CD14-positive monocyte (primary cell): Measurements from ENCODE around the gene TLCD1. TPM values are rescaled to one million over a fixed set of nuclear protein-coding genes. Genes with fewer than 3 reads are reported as not detected.
A peak's percentile ranks its signal among the peaks of the same experiment; 100 is the strongest.

Experiments used
- DNase-seq, 3 donors: peaks; one replicate each; pipeline ENCODE4 v3.0.0-alpha.2; 2011 to 2022
- H2AFZ ChIP-seq: 2 replicates; pipeline ENCODE4 v1.6.0; 2012; ENCODE audit warnings: mild to moderate bottlenecking, low read depth, low read length, inconsistent platforms; ENCODE audit not compliant: insufficient read depth, poor library complexity, severe bottlenecking
- H3K27ac ChIP-seq, 2 donors: 1 replicate in 1 of 2; 2 replicates in 1 of 2; pipeline ENCODE4 v1.5.1; 2012 to 2013; ENCODE audit warnings: low read length in 2 of 2, control low read depth in 1 of 2, inconsistent platforms in 1 of 2, low read depth in 1 of 2, mild to moderate bottlenecking in 1 of 2
- H3K27me3 ChIP-seq, 2 donors: one replicate each; pipeline versions ENCODE4 v1.6.0 to v1.6.1; 2011 to 2013; ENCODE audit warnings: low read length in 2 of 2; ENCODE audit not compliant: control insufficient read depth in 2 of 2, insufficient read depth in 2 of 2
- H3K36me3 ChIP-seq, 2 donors: replicated peaks in 1 of 2; 1 replicate in 1 of 2; 2 replicates in 1 of 2; pipeline versions ENCODE4 v1.5.1 to v1.6.1; 2012 to 2013; ENCODE audit warnings: low read length in 2 of 2, control low read depth in 1 of 2, inconsistent platforms in 1 of 2, mild to moderate bottlenecking in 1 of 2; ENCODE audit not compliant: insufficient read depth in 2 of 2, control insufficient read depth in 1 of 2
- H3K4me1 ChIP-seq, 2 donors: 1 replicate in 1 of 2; 2 replicates in 1 of 2; pipeline versions ENCODE4 v1.5.1 to v1.6.1; 2012 to 2013; ENCODE audit warnings: low read length in 2 of 2, control low read depth in 1 of 2, inconsistent platforms in 1 of 2, mild to moderate bottlenecking in 1 of 2, moderate library complexity in 1 of 2; ENCODE audit not compliant: insufficient read depth in 2 of 2, control insufficient read depth in 1 of 2
- H3K4me2 ChIP-seq: replicated peaks from 2 replicates; pipeline ENCODE3; 2012; ENCODE audit warnings: low read length, moderate library complexity, mild to moderate bottlenecking; ENCODE audit not compliant: poor library complexity, severe bottlenecking; ENCODE audit errors: extremely low read depth
- H3K4me3 ChIP-seq, 3 experiments: fragments of 200-600 bp in 1 of 3; sonication (generic) in 1 of 3; replicated peaks in 1 of 3; 1 replicate in 2 of 3; 2 replicates in 1 of 3; pipeline ENCODE4 v1.5.1; 2011 to 2013; ENCODE audit warnings: low read length in 3 of 3, mild to moderate bottlenecking in 3 of 3, control low read depth in 2 of 3, low read depth in 2 of 3, inconsistent platforms in 1 of 3, moderate library complexity in 1 of 3
- H3K79me2 ChIP-seq: 2 replicates; pipeline ENCODE4 v1.6.0; 2012; ENCODE audit warnings: mild to moderate bottlenecking, control low read depth, inconsistent platforms, low read length, moderate library complexity; ENCODE audit not compliant: insufficient read depth
- H3K9ac ChIP-seq: 2 replicates; pipeline ENCODE4 v1.6.0; 2017; ENCODE audit warnings: low read length, mild to moderate bottlenecking; ENCODE audit not compliant: insufficient read depth, poor library complexity, severe bottlenecking
- H3K9me3 ChIP-seq, 2 donors: replicated peaks in 1 of 2; 1 replicate in 1 of 2; 2 replicates in 1 of 2; pipeline versions ENCODE4 v1.5.1 to v1.6.1; 2012 to 2013; ENCODE audit warnings: low read length in 2 of 2, control low read depth in 1 of 2; ENCODE audit not compliant: control insufficient read depth in 1 of 2, insufficient read depth in 1 of 2
- H4K20me1 ChIP-seq: 2 replicates; pipeline ENCODE4 v1.6.0; 2012; ENCODE audit warnings: mild to moderate bottlenecking, low read length, control low read depth, moderate library complexity; ENCODE audit not compliant: insufficient read depth
- H3K27ac Mint-ChIP-seq, 7 donors: one replicate each; pipeline ENCODE4 v1.8.0; 2020; ENCODE audit warnings: mild to moderate bottlenecking in 7 of 7, mixed read lengths in 7 of 7, moderate library complexity in 6 of 7, inconsistent platforms in 2 of 7
- H3K27me3 Mint-ChIP-seq, 3 donors: one replicate each; pipeline ENCODE4 v1.8.0; 2021 to 2022; ENCODE audit warnings: low read depth in 3 of 3, mild to moderate bottlenecking in 3 of 3, mixed read lengths in 3 of 3, moderate library complexity in 3 of 3, inconsistent platforms in 1 of 3
- H3K36me3 Mint-ChIP-seq, 2 donors: one replicate each; pipeline ENCODE4 v1.8.0; 2020; ENCODE audit warnings: mixed read lengths in 2 of 2, inconsistent platforms in 1 of 2, mild to moderate bottlenecking in 1 of 2
- H3K4me1 Mint-ChIP-seq: one replicate; pipeline ENCODE4 v1.8.0; 2020; ENCODE audit warnings: mild to moderate bottlenecking, mixed read lengths
- H3K4me3 Mint-ChIP-seq, 2 donors: one replicate each; pipeline ENCODE4 v1.8.0; 2020; ENCODE audit warnings: mild to moderate bottlenecking in 2 of 2, mixed read lengths in 2 of 2, moderate library complexity in 1 of 2
- H3K9me3 Mint-ChIP-seq, 7 donors: one replicate each; pipeline ENCODE4 v1.8.0; 2020 to 2022; ENCODE audit warnings: mixed read lengths in 7 of 7, mild to moderate bottlenecking in 6 of 7, moderate library complexity in 6 of 7, inconsistent platforms in 2 of 7
- WGBS: methylation state at CpG from one replicate; pipeline ENCODE4 v1.1.5; 2013; ENCODE audit warnings: missing lambda C conversion rate; ENCODE audit not compliant: insufficient coverage; 5-methylcytosine and 5-hydroxymethylcytosine counted together
- intact Hi-C, 2 donors: fragments of 100-400 bp; cut with micrococcal nuclease; formaldehyde crosslinking; loops; one replicate each; pipeline versions ENCODE4 v1.15.0 to v1.15.1; 2023
- polyA plus RNA-seq, 3 donors: library from polyadenylated mRNA; depleted of rRNA in 1 of 3; unstranded in 2 of 3; stranded (reverse) in 1 of 3; fragments of 300-500 nt in 2 of 3; fragments of >200 nt in 1 of 3; fragmentation: Illumina TruSeq in 2 of 3; gene quantifications; 1 replicate in 2 of 3; 2 replicates in 1 of 3; pipeline ENCODE4 v1.2.3, GENCODE V29; 2012 to 2021
- TF ChIP-seq, protein P1 (sequence below): fragments of 200-600 bp; IDR thresholded peaks from one replicate; pipeline ENCODE4 v1.8.0; 2022; ENCODE audit warnings: antibody characterized with exemption, mild to moderate bottlenecking

Gene TLCD1
- polyA plus RNA-seq, 3 donors, result 0.79 TPM; not detected in 2

DNA sequence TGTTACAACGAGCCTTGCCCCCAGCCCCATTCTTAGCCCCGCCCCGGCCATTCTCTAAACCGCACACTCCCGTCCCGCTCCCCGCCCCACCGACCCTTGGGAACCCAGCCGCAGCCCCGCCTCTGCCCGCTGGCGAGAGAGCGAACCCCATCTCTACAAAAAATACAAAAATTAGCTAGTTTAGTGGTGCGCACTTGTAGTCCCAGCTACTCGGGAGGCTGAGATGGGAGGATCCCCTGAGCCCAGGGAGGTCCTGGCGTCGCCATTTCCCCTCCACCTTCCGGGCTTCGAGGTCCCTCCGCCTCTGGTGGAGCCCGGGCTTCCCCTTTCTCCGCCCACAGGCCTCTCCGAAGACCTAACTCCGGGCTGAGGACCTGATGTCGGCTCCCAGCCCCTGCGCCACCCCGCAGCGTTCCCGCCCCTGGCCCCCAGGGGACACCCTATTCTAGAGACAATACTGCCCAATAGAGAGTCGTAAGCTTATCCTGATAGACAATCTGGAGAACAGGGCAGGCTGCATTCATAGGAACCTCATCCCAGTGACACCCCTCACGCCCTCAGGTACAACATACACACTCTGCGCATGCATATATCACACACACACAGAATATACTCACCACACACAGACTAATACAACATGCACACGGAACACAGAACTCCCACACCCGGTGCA, 13.9 kb downstream of the TLCD1 start:
- peak overlapping the region; percentile 63 to 92 (median 80) for H3K4me3 ChIP-seq
- H3K9ac ChIP-seq, result peak overlapping the region; percentile 75
- H2AFZ ChIP-seq, result peak overlapping the region; percentile 90
- peaks cover 0 to 4% (median 1%) of the 10 kb centered on the region in 3 donors for H3K27me3 Mint-ChIP-seq
- no peaks in the 10 kb centered on the region for H3K27me3 ChIP-seq
- H3K36me3 Mint-ChIP-seq, result peaks cover 18 to 28% of the 10 kb centered on the region in 2 donors
- TF ChIP-seq, protein P1, sequence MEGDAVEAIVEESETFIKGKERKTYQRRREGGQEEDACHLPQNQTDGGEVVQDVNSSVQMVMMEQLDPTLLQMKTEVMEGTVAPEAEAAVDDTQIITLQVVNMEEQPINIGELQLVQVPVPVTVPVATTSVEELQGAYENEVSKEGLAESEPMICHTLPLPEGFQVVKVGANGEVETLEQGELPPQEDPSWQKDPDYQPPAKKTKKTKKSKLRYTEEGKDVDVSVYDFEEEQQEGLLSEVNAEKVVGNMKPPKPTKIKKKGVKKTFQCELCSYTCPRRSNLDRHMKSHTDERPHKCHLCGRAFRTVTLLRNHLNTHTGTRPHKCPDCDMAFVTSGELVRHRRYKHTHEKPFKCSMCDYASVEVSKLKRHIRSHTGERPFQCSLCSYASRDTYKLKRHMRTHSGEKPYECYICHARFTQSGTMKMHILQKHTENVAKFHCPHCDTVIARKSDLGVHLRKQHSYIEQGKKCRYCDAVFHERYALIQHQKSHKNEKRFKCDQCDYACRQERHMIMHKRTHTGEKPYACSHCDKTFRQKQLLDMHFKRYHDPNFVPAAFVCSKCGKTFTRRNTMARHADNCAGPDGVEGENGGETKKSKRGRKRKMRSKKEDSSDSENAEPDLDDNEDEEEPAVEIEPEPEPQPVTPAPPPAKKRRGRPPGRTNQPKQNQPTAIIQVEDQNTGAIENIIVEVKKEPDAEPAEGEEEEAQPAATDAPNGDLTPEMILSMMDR, result no peak
- DNase-seq, result peak; percentile 68 to 75 (median 75)
- H3K9me3 ChIP-seq, result no peaks in the 10 kb centered on the region
- H3K4me1 Mint-ChIP-seq, result peaks cover 24% of the 10 kb centered on the region
- no peaks in the 10 kb centered on the region for H4K20me1 ChIP-seq
- H3K4me1 ChIP-seq, result peaks cover 24 to 29% of the 10 kb centered on the region in 2 donors
- WGBS, result 9% methylated on average over 34 of the region's 34 CpGs
- H3K27ac ChIP-seq, result peak overlapping the region; percentile 75 to 85
- H3K27ac Mint-ChIP-seq, result peak overlapping the region; percentile 83 to 95 (median 92)
- intact Hi-C loops, result loop anchor here in 1 of 2 donors (10.0 kb wide), 1 partner anchor 67 kb away; the partner anchor contains the start of gene BLTP2
- H3K4me3 Mint-ChIP-seq, result peak overlapping the region; percentile 88 to 93
- no peaks in the 10 kb centered on the region for H3K9me3 Mint-ChIP-seq
- H3K4me2 ChIP-seq, result peak overlapping the region; percentile 98
- peaks cover 8% of the 10 kb centered on the region for H3K79me2 ChIP-seq
- peaks cover 3 to 21% of the 10 kb centered on the region in 2 donors for H3K36me3 ChIP-seq

DNA sequence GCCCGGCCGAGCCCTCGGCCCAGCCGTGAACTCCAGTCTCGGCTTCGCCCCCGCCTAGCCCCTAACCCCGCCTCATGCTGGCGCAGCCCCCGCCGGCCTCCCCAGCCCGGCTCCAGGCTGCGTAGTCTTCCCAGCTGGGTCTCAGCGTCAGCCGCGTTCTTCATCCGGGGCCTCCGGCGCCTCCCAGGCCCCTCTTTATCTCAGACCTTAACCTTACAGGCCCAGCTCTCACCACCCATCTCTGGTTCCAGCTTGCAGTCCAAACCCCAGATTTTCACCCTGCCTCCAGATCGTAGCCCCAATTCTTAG, 14.4 kb downstream of the TLCD1 start, which contains the start of gene PROCA1:
TSS of gene PROCA1 (minus strand) at position 166 of the 309 bp plus-strand sequence. CDS start 228 bp downstream, outside the sequence.
- Mint-ChIP-seq H3K4me1 (peaks cover 25% of the 10 kb centered on the region), H3K9me3 (no peaks in the 10 kb centered on the region), H3K27ac (peak within 1 kb of the TSS; percentile 83 to 95 (median 92)), H3K4me3 (peak within 1 kb of the TSS; percentile 88 to 93), H3K36me3 (peaks cover 19 to 28% of the 10 kb centered on the region in 2 donors), H3K27me3 (peaks cover 0 to 4% (median 1%) of the 10 kb centered on the region in 3 donors)
- H3K4me2 ChIP-seq, result peak within 1 kb of the TSS; percentile 98
- peaks cover 19 to 24% of the 10 kb centered on the region in 2 donors for H3K4me1 ChIP-seq
- 1% methylated on average over 19 of the region's 20 CpGs for WGBS
- peak within 1 kb of the TSS; percentile 63 to 92 (median 80) for H3K4me3 ChIP-seq
- intact Hi-C loops, result loop anchor here in 1 of 2 donors (10.0 kb wide), 1 partner anchor 67 kb away; the partner anchor contains the start of gene BLTP2
- TF ChIP-seq, protein P1, result no peak
- no peaks in the 10 kb centered on the region for H4K20me1 ChIP-seq
- H2AFZ ChIP-seq, result peak within 1 kb of the TSS; percentile 90
- DNase-seq, result no peak
- H3K9ac ChIP-seq, result peak within 1 kb of the TSS; percentile 75
- no peaks in the 10 kb centered on the region for H3K27me3 ChIP-seq
- peaks cover 3 to 21% of the 10 kb centered on the region in 2 donors for H3K36me3 ChIP-seq
- no peaks in the 10 kb centered on the region for H3K9me3 ChIP-seq
- H3K79me2 ChIP-seq, result peaks cover 3% of the 10 kb centered on the region
- peak within 1 kb of the TSS; percentile 75 to 85 for H3K27ac ChIP-seq
